ENCODE results near the gene ISG20L2.

Gene ISG20L2

GRCh38 chr1:156706657-156707416 is 21.7 kb downstream of the ISG20L2 start:
- no peak for DNase-seq (ENCODE audit: low read depth)

GRCh38 chr1:156705918-156706656 is 22.5 kb downstream of the ISG20L2 start:
- DNase-seq (ENCODE audit: low read depth) = peak; percentile 56

GRCh38 chr1:156705321-156705917 is 23.1 kb downstream of the ISG20L2 start, which contains the start of gene CRABP2:
CRABP2 (minus strand) TSS chr1:156705583; CDS start chr1:156705446, 137 bp downstream.
- no peak for DNase-seq (ENCODE audit: low read depth)

GRCh38 chr1:156704930-156705320 is 23.6 kb downstream of the ISG20L2 start:
- no peak for DNase-seq (ENCODE audit: low read depth)

- DNase-seq (ENCODE audit: low read depth) = no peak
Measured at GRCh38 chr1:156704166-156704711, 24.3 kb downstream of the ISG20L2 start.

GRCh38 chr1:156703741-156704140 is 24.8 kb downstream of the ISG20L2 start:
- DNase-seq (ENCODE audit: low read depth) = no peak

GRCh38 chr1:156703336-156703735 is 25.2 kb downstream of the ISG20L2 start:
- DNase-seq (ENCODE audit: low read depth) = no peak

- no peak for DNase-seq (ENCODE audit: low read depth)
Measured at GRCh38 chr1:156700736-156701531, 27.6 kb downstream of the ISG20L2 start.

GRCh38 chr1:156698995-156699394 is 29.6 kb downstream of the ISG20L2 start:
- DNase-seq (ENCODE audit: low read depth) = no peak

GRCh38 chr1:156697481-156697880 is 31.1 kb downstream of the ISG20L2 start:
- DNase-seq (ENCODE audit: low read depth) = no peak

- DNase-seq (ENCODE audit: low read depth) = no peak
Measured at GRCh38 chr1:156696755-156697154, 31.8 kb downstream of the ISG20L2 start.

GRCh38 chr1:156694690-156694962 is 33.9 kb downstream of the ISG20L2 start:
- no peak for DNase-seq (ENCODE audit: low read depth)

- DNase-seq (ENCODE audit: low read depth) = no peak
Measured at GRCh38 chr1:156693848-156694689, 34.5 kb downstream of the ISG20L2 start.

GRCh38 chr1:156692925-156693847 is 35.4 kb downstream of the ISG20L2 start:
- no peak for DNase-seq (ENCODE audit: low read depth)

GRCh38 chr1:156692441-156692924 is 36.1 kb downstream of the ISG20L2 start:
- no peak for DNase-seq (ENCODE audit: low read depth)

GRCh38 chr1:156691665-156692440 is 36.7 kb downstream of the ISG20L2 start:
- no peak for DNase-seq (ENCODE audit: low read depth)

- DNase-seq (ENCODE audit: low read depth) = no peak
Measured at GRCh38 chr1:156691191-156691590, 37.4 kb downstream of the ISG20L2 start.

GRCh38 chr1:156690675-156691036 is 37.9 kb downstream of the ISG20L2 start:
- DNase-seq (ENCODE audit: low read depth) = no peak
